ENCODE measurements around the gene PACRG.

- TF ChIP-seq POLR2A (IDR thresholded peaks at IDR 0.05) (no peak), POLR2AphosphoS5 (IDR thresholded peaks at IDR 0.05) (no peak), CTCF (IDR thresholded peaks at IDR 0.05) (no peak)
Measured at GRCh38 chr6:163298079-163298830, 570.5 kb downstream of the PACRG start.

Measured in stomach (tissue), 4 donors.